HepG2 (cell line): ENCODE data around the gene SYNE1. TPM values are rescaled to one million over a fixed set of nuclear protein-coding genes. Genes with fewer than 3 reads are reported as not detected.

Source experiments
- CTCF ChIP-seq: sonication (generic); formaldehyde crosslinking; IDR thresholded peaks from 2 replicates; pipeline ENCODE4 v1.5.0; 2020; ENCODE audit warnings: mild to moderate bottlenecking, missing genetic modification reagents, moderate library complexity
- DMAP1 ChIP-seq: IDR thresholded peaks from 2 replicates; pipeline ENCODE4 v1.6.1; 2016
- FOXC1 ChIP-seq: sonication (generic); formaldehyde crosslinking; IDR thresholded peaks from 2 replicates; pipeline ENCODE4 v1.8.0; 2022; ENCODE audit warnings: mild to moderate bottlenecking, missing genetic modification reagents, borderline replicate concordance
- GFI1 ChIP-seq: sonication (generic); formaldehyde crosslinking; IDR thresholded peaks from 2 replicates; pipeline ENCODE4 v1.5.0; 2020; ENCODE audit warnings: missing genetic modification reagents, mild to moderate bottlenecking, borderline replicate concordance
- HDAC1 ChIP-seq: sonication (generic); formaldehyde crosslinking; IDR thresholded peaks from 2 replicates; pipeline ENCODE4 v1.5.1; 2020; ENCODE audit warnings: mild to moderate bottlenecking, missing genetic modification reagents
- HNRNPUL1 ChIP-seq: fragments of 200-400 bp; formaldehyde crosslinking; IDR thresholded peaks from 2 replicates; pipeline ENCODE4 v1.6.1; 2017; ENCODE audit warnings: low read depth, mild to moderate bottlenecking, low read length, moderate library complexity
- IRF2 ChIP-seq: IDR thresholded peaks from 2 replicates; pipeline ENCODE4 v1.6.1; 2018; ENCODE audit warnings: missing genetic modification reagents, missing compliant biosample characterization
- KDM2A ChIP-seq: sonication (generic); formaldehyde crosslinking; IDR thresholded peaks from 2 replicates; pipeline ENCODE4 v1.4.0; 2020; ENCODE audit warnings: low read depth, missing genetic modification reagents, borderline replicate concordance
- KMT2B ChIP-seq: IDR thresholded peaks from 2 replicates; pipeline ENCODE4 v1.6.1; 2016; ENCODE audit warnings: missing genetic modification reagents, missing compliant biosample characterization
- MLXIP ChIP-seq: sonication (generic); formaldehyde crosslinking; IDR thresholded peaks from 2 replicates; pipeline ENCODE4 v1.9.0; 2021; ENCODE audit warnings: missing genetic modification reagents, borderline replicate concordance
- MTF1 ChIP-seq: sonication (generic); formaldehyde crosslinking; IDR thresholded peaks from 2 replicates; pipeline ENCODE4 v1.5.0; 2020; ENCODE audit warnings: missing genetic modification reagents
- NR2C2 ChIP-seq: sonication (generic); formaldehyde crosslinking; IDR thresholded peaks from 2 replicates; pipeline ENCODE4 v1.4.0; 2020; ENCODE audit warnings: missing genetic modification reagents, mild to moderate bottlenecking, moderate library complexity, borderline replicate concordance
- PLSCR1 ChIP-seq: sonication (generic); formaldehyde crosslinking; IDR thresholded peaks from 2 replicates; pipeline ENCODE4 v1.5.0; 2020; ENCODE audit warnings: missing genetic modification reagents, mild to moderate bottlenecking, borderline replicate concordance
- POGZ ChIP-seq: sonication (generic); formaldehyde crosslinking; IDR thresholded peaks from 2 replicates; pipeline ENCODE4 v1.4.0; 2020; ENCODE audit warnings: mild to moderate bottlenecking, missing genetic modification reagents
- SOX5 ChIP-seq: IDR thresholded peaks from 2 replicates; pipeline ENCODE4 v1.6.1; 2016; ENCODE audit warnings: borderline replicate concordance
- SYNCRIP ChIP-seq: fragments of 200-400 bp; formaldehyde crosslinking; IDR thresholded peaks from 2 replicates; pipeline ENCODE4 v1.6.1; 2018; ENCODE audit warnings: mild to moderate bottlenecking, low read depth, low read length; ENCODE audit not compliant: insufficient read depth
- XRCC5 ChIP-seq: fragments of 200-400 bp; formaldehyde crosslinking; optimal IDR thresholded peaks from 2 replicates; pipeline ENCODE3; 2017; ENCODE audit warnings: mild to moderate bottlenecking, low read length
- ZBTB3 ChIP-seq: sonication (generic); formaldehyde crosslinking; IDR thresholded peaks from 2 replicates; pipeline ENCODE4 v1.4.0; 2020; ENCODE audit warnings: low read depth, mild to moderate bottlenecking, moderate library complexity, missing genetic modification reagents, borderline replicate concordance
- ZFP62 ChIP-seq: sonication (generic); formaldehyde crosslinking; IDR thresholded peaks from 2 replicates; pipeline ENCODE4 v1.4.0; 2020; ENCODE audit warnings: missing genetic modification reagents
- ZNF17 ChIP-seq: sonication (generic); formaldehyde crosslinking; IDR thresholded peaks from 2 replicates; pipeline ENCODE4 v1.5.0; 2020; ENCODE audit warnings: mild to moderate bottlenecking, missing genetic modification reagents
- ZNF431 ChIP-seq: sonication (generic); formaldehyde crosslinking; IDR thresholded peaks from 2 replicates; pipeline ENCODE4 v1.9.0; 2022; ENCODE audit warnings: missing genetic modification reagents, low read depth, mild to moderate bottlenecking, borderline replicate concordance
- ZNF468 ChIP-seq: sonication (generic); formaldehyde crosslinking; IDR thresholded peaks from 2 replicates; pipeline ENCODE4 v1.8.0; 2022; ENCODE audit warnings: mild to moderate bottlenecking, moderate library complexity, missing genetic modification reagents
- ZNF556 ChIP-seq: sonication (generic); formaldehyde crosslinking; IDR thresholded peaks from 2 replicates; pipeline ENCODE4 v1.4.0; 2020; ENCODE audit warnings: mild to moderate bottlenecking, missing genetic modification reagents, borderline replicate concordance
- ZNF589 ChIP-seq: sonication (generic); formaldehyde crosslinking; conservative IDR thresholded peaks from 2 replicates; pipeline ENCODE4 v1.8.0; 2022; ENCODE audit warnings: mild to moderate bottlenecking, moderate library complexity, missing genetic modification reagents
- ZNF644 ChIP-seq: IDR thresholded peaks from 2 replicates; pipeline ENCODE4 v1.6.1; 2016; ENCODE audit warnings: low read depth
- ZNF672 ChIP-seq: sonication (generic); formaldehyde crosslinking; IDR thresholded peaks from 2 replicates; pipeline ENCODE4 v1.8.1; 2022; ENCODE audit warnings: missing genetic modification reagents
- ZNF713 ChIP-seq: sonication (generic); formaldehyde crosslinking; IDR thresholded peaks from 2 replicates; pipeline ENCODE4 v1.4.0; 2020; ENCODE audit warnings: mild to moderate bottlenecking, missing genetic modification reagents
- ZNF720 ChIP-seq: sonication (generic); formaldehyde crosslinking; IDR thresholded peaks from 2 replicates; pipeline ENCODE4 v1.4.0; 2020; ENCODE audit warnings: missing genetic modification reagents
- ZNF780A ChIP-seq: sonication (generic); formaldehyde crosslinking; IDR thresholded peaks from 2 replicates; pipeline ENCODE4 v1.8.0; 2022; ENCODE audit warnings: mild to moderate bottlenecking, missing genetic modification reagents, moderate library complexity
- polyA plus RNA-seq, 8 experiments: library from polyadenylated mRNA; depleted of rRNA in 3 of 8; stranded (reverse) in 7 of 8; unstranded in 1 of 8; fragments of >200 nt; fragmentation: Illumina TruSeq in 4 of 8; extraction: Trizol in 4 of 8; gene quantifications; 2 replicates each; pipeline versions ENCODE4 v1.2.1 to v1.2.3, GENCODE V29; 2011 to 2016; ENCODE audit warnings: low read depth in 4 of 8, missing spikeins in 1 of 8, mixed read lengths in 1 of 8; ENCODE audit not compliant: insufficient read depth in 1 of 8
- total RNA-seq, 5 experiments: library from RNA; depleted of rRNA; stranded (reverse); fragments of >200 nt; fragmentation: Illumina TruSeq; extraction: Trizol; gene quantifications; 2 replicates each; pipeline ENCODE4 v1.2.3, GENCODE V29; 2016; ENCODE audit warnings: low read depth in 1 of 5

SYNE1 gene
- total and polyA plus RNA-seq, 2 of the 13 experiments (the other 11 are each of a cell fraction or from before 2014, with no cell fraction given) = 5.5 to 15.9 TPM

- no peak for TF ChIP-seq NR2C2 (CRISPR knock-in tag)
- TF ChIP-seq MLXIP (CRISPR knock-in tag) = no peak
- TF ChIP-seq PLSCR1 (CRISPR knock-in tag) = no peak
- TF ChIP-seq SOX5 (CRISPR knock-in tag) = no peak
- no peak for TF ChIP-seq ZNF720 (CRISPR knock-in tag)
- no peak for TF ChIP-seq ZNF644 (CRISPR knock-in tag)
- TF ChIP-seq XRCC5 = no peak
- TF ChIP-seq ZFP62 (CRISPR knock-in tag) = no peak
- TF ChIP-seq ZNF672 = no peak
- no peak for TF ChIP-seq POGZ (CRISPR knock-in tag)
- no peak for TF ChIP-seq ZNF431 (CRISPR knock-in tag)
- no peak for TF ChIP-seq SYNCRIP
- TF ChIP-seq ZNF713 (CRISPR knock-in tag) = no peak
- no peak for TF ChIP-seq ZNF468 (CRISPR knock-in tag)
- 0 out of 2 replicates have a peak, but pooled peaks have one; percentile 27 for TF ChIP-seq ZNF589
- peak; percentile 36; the same call in 1 of the 2 replicates for TF ChIP-seq ZNF780A (CRISPR knock-in tag)
- TF ChIP-seq MTF1 = no peak
- TF ChIP-seq HNRNPUL1 = no peak
- no peak for TF ChIP-seq FOXC1
- no peak for TF ChIP-seq ZBTB3 (CRISPR knock-in tag)
- no peak for TF ChIP-seq ZNF556
- TF ChIP-seq IRF2 (CRISPR knock-in tag) = 0 out of 2 replicates have a peak, but pooled peaks have one; percentile 9
- TF ChIP-seq KMT2B (CRISPR knock-in tag) = no peak
- TF ChIP-seq KDM2A (CRISPR knock-in tag) = peak; percentile 39; the same call in 1 of the 2 replicates
- TF ChIP-seq CTCF = no peak
- TF ChIP-seq DMAP1 (CRISPR knock-in tag) = no peak
- TF ChIP-seq HDAC1 (CRISPR knock-in tag) = no peak
- no peak for TF ChIP-seq ZNF17 (CRISPR knock-in tag)
- no peak; the same call in 1 of the 2 replicates for TF ChIP-seq GFI1 (CRISPR knock-in tag)
These were observed 500.7 kb downstream of the SYNE1 start (continued) for GRCh38 chr6:152136449-152136825.
